Colonic mucosa (tissue), 4 donors: ENCODE measurements around the gene GPRC5C. TPM values are rescaled to one million over a fixed set of nuclear protein-coding genes. Genes with fewer than 3 reads are reported as not detected.
A peak's percentile ranks its signal among the peaks of the same experiment; 100 is the strongest.

ENCODE experiments used
- DNase-seq: peaks from one replicate; pipeline ENCODE4 v3.0.0-alpha.2; 2020
- H3K27ac ChIP-seq: fragments of 200-600 bp; one replicate; pipeline ENCODE4 v1.8.0; 2021
- H3K27me3 ChIP-seq: fragments of 200-600 bp; one replicate; pipeline ENCODE4 v1.8.0; 2021
- H3K36me3 ChIP-seq: fragments of 200-600 bp; one replicate; pipeline ENCODE4 v1.8.0; 2021
- H3K4me1 ChIP-seq: fragments of 200-600 bp; one replicate; pipeline ENCODE4 v1.8.0; 2021; ENCODE audit warnings: mild to moderate bottlenecking
- H3K4me3 ChIP-seq: fragments of 200-600 bp; one replicate; pipeline ENCODE4 v1.8.0; 2021
- H3K9ac ChIP-seq, 2 donors: one replicate each; pipeline ENCODE4 v1.7.0; 2013; ENCODE audit warnings: control low read depth in 2 of 2, low read depth in 2 of 2, low read length in 2 of 2
- H3K9me3 ChIP-seq: fragments of 200-600 bp; one replicate; pipeline ENCODE4 v1.8.0; 2021
- CTCF ChIP-seq: fragments of 200-600 bp; IDR thresholded peaks from one replicate; pipeline ENCODE4 v1.8.0; 2022; ENCODE audit warnings: antibody characterized with exemption, mild to moderate bottlenecking
- intact Hi-C: fragments of 100-400 bp; cut with DNase I; formaldehyde crosslinking; loops from one replicate; pipeline ENCODE4 v1.14.1; 2022
- total RNA-seq, 2 donors: library from RNA; stranded (reverse); fragmentation: NEBNext Ultra II Directional in 1 of 2; extraction: Animal tissue kit (Norgen Biotek cat#: 25700) in 1 of 2; gene quantifications; one replicate each; pipeline ENCODE4 v1.2.1, GENCODE V29; 2021
- donor health status: healthy.
- donor health status: DM: no; HTN: no; CAD: no.
- donor health status: DM: no; HTN: no; CAD: no.

GPRC5C gene
- total RNA-seq, 2 donors from 2014 or later = 139 to 193 TPM

DNA sequence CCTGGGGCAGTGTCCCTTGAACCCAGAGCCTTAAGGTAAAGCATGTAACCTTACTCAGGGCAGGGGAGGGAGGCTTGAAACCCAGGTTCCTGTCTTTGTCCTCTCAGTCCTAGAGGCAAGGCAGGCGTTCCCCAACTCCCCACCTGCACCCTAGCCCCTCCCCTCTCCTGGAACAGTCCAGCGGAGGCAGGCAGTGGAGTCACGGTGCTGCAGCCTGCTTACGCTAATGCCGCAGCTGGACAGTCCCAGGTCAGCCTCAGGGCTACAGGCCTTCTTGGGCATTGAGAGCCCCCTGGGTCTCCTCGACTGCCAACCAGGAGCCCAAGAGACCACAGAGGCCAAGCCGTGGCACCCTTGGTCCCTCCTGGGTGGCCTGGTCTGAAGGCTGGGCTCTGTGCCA lies 27.7 kb downstream of the GPRC5C start:
- no peak for DNase-seq
- intact Hi-C loops = no loop called here
- Histone ChIP-seq H3K4me3 (no peak overlapping the region), H3K27ac (no peak overlapping the region), H3K9ac (no peak overlapping the region), H3K36me3 (no peaks in the 10 kb centered on the region), H3K9me3 (no peaks in the 10 kb centered on the region), H3K4me1 (peaks cover 6% of the 10 kb centered on the region), H3K27me3 (no peaks in the 10 kb centered on the region)
- no peak for TF ChIP-seq CTCF

GRCh38 chr17:74460241-74460640 lies 28.4 kb downstream of the GPRC5C start:
- no peaks in the 10 kb centered on the region for H3K9me3 ChIP-seq
- no peaks in the 10 kb centered on the region for H3K27me3 ChIP-seq
- H3K36me3 ChIP-seq = no peaks in the 10 kb centered on the region
- DNase-seq = no peak
- intact Hi-C loops = no loop called here
- no peak for TF ChIP-seq CTCF
- no peak overlapping the region for H3K4me3 ChIP-seq
- no peaks in the 10 kb centered on the region for H3K4me1 ChIP-seq
- H3K27ac ChIP-seq = no peak overlapping the region
- H3K9ac ChIP-seq = peak overlapping the region in 1 of 2 donors; percentile 12

DNA sequence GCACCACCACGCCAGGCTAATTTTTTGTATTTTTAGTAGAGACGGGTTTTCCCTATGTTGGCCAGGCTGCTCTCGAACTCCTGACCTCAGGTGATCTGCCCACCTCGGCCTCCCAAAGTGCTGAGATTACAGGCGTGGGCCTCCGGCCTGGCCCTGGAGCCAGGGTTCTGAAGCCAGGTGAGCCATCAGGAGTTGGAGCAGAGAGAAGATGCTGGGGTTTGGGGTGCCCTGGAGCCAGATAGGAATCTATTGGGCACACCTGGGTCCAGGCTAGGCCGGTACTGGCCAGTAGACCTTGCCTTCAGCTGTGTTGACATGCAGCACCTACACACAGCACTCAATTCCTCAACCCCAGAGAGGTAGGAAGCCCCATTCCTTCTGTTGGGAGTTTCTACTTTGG lies 29.1 kb downstream of the GPRC5C start:
- no peaks in the 10 kb centered on the region for H3K27me3 ChIP-seq
- DNase-seq = no peak
- H3K4me1 ChIP-seq = no peaks in the 10 kb centered on the region
- no peaks in the 10 kb centered on the region for H3K36me3 ChIP-seq
- TF ChIP-seq CTCF = no peak
- H3K9me3 ChIP-seq = no peaks in the 10 kb centered on the region
- H3K27ac ChIP-seq = no peak overlapping the region
- intact Hi-C loops = no loop called here
- H3K4me3 ChIP-seq = no peak overlapping the region
- H3K9ac ChIP-seq = no peak overlapping the region

DNA sequence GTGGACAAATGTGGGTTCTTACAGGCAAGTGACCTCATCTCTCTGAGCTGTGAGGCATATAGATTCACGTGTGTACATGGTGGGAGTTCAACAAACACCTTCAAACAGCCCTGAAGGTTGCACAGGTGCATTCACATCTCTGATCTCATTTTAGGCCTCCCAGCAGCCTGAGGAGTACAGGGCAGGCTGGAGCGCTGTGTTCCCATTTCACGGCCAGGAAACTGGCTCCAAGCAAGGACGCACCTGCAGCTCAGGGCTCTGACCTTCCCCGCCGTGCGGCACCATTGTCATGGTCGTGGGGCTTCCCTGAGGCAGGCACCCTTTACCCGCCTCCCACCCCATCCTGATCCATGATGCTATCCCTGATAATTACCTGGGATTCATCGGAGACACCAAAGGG lies 29.7 kb downstream of the GPRC5C start:
- H3K9ac ChIP-seq = no peak overlapping the region
- no peak for DNase-seq
- intact Hi-C loops = no loop called here
- H3K27ac ChIP-seq = no peak overlapping the region
- no peaks in the 10 kb centered on the region for H3K27me3 ChIP-seq
- no peak overlapping the region for H3K4me3 ChIP-seq
- H3K36me3 ChIP-seq = no peaks in the 10 kb centered on the region
- TF ChIP-seq CTCF = no peak
- no peaks in the 10 kb centered on the region for H3K4me1 ChIP-seq
- no peaks in the 10 kb centered on the region for H3K9me3 ChIP-seq

DNA sequence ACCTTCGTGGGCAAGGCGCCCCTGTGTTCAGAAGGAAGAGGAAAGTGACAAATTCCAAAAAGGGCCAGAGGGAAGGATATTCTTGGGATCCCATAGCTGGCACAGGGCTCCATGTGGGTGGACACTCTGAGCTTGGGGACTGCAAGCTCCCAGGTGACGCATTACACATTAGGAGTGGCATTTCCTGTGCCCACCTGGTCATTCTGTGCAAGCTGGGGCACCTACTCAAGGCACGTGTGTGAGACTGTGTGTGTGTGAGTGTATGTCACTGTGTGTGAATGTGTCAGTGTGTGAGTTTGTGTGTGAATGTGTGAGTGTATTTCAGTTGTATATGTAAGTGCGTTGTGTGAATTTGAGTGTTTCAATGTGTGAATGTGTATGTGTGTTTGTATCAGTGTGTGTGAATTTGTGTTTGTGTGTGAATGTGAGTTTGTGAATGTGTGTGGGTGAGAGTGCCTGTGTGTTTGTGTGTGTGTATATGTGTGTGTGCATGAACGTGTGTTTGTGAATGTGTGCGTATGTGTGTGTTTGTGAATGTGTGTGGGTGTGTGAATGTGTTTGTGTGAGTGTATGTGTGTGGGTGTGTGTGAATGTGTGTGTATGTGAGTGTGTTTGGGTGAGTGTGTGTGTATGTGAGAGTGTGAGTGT lies 33.0 kb downstream of the GPRC5C start:
- Histone ChIP-seq H3K27ac (no peak overlapping the region), H3K4me1 (no peaks in the 10 kb centered on the region), H3K9me3 (no peaks in the 10 kb centered on the region), H3K9ac (no peak overlapping the region), H3K36me3 (no peaks in the 10 kb centered on the region), H3K4me3 (no peak overlapping the region), H3K27me3 (no peaks in the 10 kb centered on the region)
- no peak for TF ChIP-seq CTCF
- intact Hi-C loops = no loop called here
- DNase-seq = no peak
